HG03280 (cell line): Measurements from ENCODE around the gene KAZN.

Experiments
- ATAC-seq: cut with Tn5 transposase; IDR thresholded peaks from one replicate; pipeline ENCODE4 v1.9.1; 2021; ENCODE audit warnings: mild to moderate bottlenecking, moderate library complexity; ENCODE audit not compliant: unreplicated experiment

KAZN gene

DNA sequence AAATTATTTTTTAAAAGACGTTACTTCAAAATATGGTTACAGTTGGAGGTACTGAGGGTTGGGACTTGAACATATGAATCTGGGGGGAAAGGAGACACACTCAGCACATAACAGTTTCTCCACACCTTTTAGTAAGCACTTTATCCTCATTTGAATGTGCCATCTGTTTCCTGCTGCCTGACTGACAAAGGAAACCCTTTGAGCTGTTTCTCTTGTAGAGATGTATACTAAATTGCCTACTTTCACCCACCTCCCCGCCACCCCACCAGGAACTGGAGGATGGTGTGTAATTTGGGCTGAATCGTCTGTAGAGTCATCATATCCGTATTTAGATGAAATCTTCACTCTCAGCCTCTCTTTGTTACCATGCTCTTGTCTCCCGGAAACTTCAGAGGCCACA, 108.1 kb downstream of the KAZN start:
- no peak for ATAC-seq

DNA sequence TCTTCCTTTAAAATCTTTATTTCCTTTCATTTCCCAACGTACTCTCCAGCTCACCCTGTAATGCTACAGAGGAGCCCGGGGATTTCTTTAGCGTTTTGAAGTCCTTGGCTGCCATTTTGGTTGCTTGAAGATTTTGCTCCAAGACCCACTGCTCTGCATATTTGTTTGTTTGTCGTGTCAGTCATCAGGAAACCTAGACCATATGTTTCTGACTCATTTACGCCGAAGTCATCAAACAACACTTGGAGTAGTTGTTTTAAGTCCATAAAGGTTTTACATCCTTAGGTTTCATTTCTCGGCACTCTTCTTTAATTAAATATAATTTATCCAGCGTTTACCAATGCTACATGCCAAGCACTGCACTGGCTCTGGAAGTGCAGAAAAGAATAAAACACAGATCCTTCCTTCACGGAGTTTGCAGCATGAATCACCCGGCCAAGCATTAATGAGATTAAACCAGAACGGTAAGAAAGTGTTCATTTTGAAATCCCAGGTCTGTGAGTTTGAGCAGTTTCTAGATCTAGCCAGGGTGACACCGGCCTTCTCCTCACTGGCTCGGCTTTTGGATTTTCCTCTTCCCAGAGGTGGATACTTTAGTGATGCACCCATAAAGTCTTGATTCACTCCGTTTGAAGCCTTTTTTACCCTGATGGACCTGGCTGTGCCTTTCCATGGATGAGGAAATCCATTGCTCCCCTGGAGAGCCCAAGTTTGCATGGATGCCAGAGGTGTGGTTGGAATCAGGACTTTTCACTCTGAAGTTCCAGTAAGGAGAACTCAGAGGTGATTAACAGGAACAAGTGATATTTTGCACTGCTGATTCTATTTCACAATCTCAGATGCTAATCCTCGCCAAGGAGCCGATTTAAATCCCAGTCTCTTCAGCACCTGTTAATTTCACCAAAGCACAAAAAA, 109.3 kb downstream of the KAZN start:
- no peak for ATAC-seq

DNA sequence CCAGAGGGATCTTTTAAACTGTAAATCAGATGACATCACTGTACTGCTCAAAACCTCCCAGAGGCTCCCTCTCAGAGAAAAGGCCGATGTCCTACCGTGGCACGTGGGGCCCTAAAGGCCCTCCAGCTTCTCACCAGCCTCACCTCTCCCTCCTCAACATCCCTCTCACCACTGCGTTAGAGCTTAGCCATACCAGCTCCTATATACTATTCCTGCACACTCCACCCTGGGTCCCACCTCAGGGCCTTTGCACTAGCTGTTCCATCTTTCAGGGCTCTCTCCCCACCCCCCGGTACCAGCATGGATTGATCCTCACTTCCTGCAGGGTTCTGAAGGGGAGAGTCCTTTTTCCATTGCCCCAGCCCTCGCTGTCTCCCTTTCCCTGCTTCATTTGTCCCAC, 111.8 kb downstream of the KAZN start:
- no peak for ATAC-seq

DNA sequence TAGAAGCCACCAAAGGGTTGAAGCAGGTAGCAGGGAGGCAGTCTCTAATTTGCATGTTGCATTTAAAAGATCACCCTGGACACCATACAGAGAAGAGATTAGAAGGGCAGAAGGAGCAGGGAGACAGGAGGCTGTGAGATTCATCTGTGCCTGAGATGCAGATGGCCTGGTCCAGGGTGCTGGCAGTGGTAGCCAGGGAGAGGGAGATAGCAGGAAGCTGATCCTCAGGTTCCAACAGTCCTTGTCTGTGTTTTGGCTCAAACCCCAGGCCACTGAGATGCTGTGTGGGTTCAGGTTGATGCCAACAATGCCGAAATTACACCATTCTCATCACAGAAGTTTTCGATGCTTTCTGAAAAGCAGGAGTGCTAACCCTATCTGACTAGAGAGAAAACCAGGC, 113.7 kb downstream of the KAZN start:
- no peak for ATAC-seq

DNA sequence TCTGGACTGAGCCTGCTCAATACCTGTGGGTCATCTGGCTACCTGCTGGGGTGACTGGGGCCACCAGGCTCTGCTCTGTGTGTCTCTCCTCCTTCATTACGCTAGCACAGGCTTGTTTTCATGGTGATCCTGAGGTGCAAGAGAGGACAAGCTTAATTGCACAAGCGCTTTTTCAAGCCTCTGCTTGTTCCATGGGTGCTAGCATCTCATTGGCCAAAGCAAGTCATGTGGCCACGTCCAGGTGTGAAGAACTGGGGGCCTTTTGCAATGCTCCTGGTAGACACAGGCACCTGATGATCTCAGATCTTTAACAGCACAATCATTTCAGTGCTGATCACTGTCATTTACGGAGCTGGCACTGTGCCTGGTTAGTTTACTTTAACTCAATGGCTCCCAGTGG, 114.6 kb downstream of the KAZN start:
- ATAC-seq: no peak

DNA sequence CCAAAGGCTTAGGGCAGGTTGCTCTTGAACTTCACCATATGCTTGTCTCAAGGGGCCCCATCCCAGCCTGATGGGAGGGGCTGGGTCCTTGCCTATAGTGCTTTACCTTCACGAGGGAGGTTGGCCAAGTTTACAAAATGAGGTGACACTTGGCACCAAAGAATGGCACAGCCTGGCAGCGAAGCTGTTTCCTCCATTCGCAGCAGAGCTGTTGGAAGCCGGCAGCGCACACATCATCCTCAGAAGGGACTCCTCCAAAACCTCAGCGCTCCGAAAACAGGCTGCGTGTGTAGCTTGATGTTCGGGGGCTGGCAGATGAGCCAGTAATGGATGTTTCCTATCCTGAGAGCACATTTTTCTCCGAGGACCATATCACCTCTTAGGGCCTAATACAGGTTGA, 116.8 kb downstream of the KAZN start:
- ATAC-seq: no peak

DNA sequence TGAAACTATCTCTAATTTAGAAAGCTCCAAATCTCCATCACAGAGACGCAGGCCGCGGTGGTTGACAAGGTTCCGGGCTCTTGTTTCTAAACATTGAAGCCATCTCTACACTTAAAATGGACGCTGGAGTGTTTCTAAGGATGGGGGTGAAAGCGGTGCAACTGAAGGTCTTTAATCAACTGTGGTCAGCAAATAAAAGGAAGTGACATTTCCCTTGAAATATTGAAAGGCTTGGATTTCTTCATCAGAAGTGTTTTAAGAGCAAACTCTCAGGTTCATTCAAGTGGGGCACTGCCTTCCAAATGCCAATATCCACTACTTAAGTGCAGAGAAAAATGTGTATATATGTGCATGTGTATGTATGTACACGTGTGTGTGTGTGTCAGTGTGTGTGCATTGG, 117.3 kb downstream of the KAZN start:
- no peak for ATAC-seq

DNA sequence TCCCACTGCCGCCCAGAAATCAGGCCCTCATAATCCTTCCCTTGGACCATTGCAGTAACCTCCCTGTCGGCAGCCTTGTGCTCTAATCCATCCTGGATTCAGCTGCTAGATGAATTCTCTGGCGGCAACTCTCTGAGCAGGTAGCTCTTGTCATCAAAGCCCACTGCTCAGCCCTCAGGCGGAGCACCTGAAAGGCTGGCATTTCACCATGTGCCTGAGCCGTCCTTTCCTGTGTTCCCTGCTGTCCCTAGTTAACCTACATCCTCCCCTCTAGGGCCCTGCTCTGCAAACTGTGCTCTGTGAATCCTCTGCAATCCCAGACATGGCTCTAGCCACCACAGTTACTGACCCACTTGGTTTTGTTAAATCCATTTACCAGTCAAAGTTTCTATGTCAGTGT, 118.0 kb downstream of the KAZN start:
- ATAC-seq: no peak

DNA sequence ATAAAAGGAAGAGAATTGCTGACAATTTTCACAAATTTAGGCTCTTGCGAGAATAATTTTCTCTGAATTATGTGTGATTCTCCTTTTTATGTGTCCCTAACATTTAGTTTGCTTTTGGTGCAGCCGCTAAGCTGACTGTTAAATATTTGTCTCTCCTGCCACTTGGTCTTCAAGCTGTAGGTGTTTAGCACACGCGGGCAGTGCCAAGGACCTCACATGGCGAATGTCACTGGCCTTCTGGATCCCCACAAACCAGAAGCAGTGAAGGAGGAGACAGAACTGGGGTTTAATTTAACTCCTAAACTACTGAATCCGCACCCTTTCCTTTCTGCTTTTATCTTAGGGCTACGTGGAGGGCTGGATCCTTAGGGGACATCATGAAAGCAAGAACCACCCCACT, 120.0 kb downstream of the KAZN start:
- no peak for ATAC-seq

DNA sequence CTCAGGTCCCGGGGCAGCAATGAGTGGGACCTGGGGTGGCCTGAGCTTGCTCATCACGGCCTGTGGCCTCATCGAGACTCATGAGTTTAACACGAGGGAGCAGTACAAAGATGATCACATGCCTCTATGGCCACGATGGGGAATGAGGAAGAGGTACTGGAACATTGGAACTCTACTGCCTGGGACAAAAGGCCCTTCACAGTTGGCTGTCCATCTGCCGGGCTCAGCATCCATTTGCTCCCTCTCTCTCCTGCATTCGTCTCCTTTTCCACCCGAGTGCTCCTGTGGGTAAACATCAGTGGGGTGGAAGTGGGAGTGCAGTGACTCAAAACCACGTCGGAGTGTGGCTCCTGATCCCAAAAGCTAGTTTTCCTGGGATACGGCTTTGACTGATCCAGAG, 124.9 kb downstream of the KAZN start:
- no peak for ATAC-seq

DNA sequence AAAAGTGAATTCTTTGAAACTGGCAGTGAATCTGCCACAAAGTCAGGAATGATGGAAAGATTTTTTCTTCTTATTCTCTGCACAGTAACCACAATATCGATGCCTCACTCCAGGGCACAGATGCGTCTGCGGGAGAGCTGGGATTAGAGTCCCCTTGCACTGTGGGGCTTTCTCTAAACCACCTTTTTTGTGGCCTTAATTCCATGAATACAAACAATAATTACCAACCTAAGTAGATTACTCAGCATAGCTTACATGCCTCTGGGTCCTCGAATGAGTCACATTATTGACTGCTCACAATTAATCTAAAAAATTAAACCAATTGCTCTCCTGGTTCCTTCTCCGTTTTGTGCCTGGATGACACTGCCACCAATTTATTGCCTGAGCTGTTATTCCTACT, 125.8 kb downstream of the KAZN start:
- ATAC-seq: no peak

DNA sequence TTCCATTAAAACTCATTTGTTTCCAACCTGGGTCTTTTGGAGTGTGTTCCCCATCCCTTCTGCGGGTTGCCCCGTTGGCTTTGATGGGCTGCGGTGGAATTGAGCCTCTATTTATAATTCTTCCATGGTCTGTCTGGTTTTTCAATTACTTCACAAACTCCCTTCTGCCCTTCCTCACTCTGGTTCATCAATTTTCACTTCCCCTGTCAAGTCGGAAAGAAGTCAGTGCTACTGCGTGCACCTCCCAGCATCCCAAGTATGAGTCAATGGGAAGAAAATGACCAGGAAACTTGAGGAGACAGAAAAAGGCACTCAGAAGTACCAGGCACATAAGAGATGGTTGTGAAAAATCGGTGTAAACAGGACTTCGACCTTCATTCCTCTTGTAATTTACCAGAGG, 126.2 kb downstream of the KAZN start:
- no peak for ATAC-seq

DNA sequence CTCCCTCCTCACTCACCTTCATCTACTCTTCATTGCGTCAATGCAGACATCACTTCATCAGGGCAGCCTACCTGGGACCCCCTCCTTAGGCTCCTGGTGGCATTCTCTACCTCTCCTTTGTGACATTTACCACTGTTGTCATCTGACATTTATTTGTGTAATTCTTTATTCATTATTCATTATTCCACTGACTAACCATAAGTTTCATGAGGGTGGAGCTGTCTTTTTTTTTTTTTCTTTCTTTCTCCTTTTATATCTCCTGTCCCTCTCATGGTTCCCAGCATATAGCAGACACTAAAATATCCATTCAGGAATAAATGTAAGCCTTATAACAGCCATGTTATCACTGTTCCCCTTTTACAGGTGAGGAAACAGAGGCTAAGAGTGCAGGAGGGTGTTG, 126.8 kb downstream of the KAZN start:
- ATAC-seq: no peak

DNA sequence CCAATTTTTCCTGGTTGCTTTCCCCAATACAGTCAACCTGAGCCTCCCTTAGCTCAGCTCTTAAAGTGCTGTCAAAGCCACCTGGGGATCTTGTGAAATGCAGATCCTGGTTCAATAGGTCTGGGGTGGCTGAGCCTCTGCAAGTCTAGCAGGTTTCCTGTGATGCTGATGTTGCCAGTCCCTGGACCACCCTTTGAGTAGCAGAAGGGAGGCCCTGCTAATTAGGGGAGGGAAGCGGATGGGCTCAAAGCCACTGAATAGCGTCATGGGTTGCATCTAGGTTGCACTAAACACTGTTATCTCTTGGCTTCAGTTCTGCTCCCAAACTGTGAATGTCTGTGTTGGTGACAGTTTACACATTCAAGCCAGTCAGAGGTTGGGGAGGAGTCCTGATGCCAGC, 127.2 kb downstream of the KAZN start:
- no peak for ATAC-seq

DNA sequence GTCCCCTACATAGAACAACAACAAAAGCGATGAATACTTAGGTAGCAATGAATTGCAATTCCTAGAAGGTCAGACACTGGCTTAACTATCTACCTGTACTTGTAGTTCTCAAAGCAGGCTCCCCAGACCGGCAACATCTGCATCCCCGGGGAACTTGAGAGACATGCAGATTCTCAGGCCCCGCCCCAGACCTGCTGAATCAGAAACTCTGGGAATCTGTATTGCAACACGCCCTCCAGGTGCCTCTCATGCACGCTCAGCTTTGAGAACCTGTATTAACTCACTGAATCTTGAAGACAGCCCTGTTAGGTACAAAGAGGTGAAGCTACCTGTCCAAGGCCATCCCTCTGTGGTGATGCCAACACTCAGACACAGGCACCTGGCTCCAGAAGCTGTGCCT, 128.1 kb downstream of the KAZN start:
- no peak for ATAC-seq

DNA sequence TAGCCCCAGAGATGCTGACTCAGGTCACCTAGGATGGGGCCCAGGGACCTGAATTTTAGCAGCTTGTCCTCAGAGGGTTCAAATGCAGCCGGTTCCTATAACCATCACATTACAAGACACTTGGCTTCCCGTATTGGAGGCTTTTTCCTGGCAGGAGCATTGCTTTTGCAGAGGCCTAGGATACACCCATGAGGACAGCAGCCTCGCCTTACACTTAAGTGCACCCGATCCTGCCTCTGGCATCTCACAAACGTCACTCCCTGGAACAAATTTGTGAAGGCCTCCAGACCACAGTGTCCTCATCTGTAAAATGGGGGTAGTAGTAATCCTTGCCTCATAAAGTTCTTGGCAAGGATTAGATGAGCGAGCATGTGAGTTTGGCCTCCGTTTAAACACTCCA, 130.0 kb downstream of the KAZN start:
- no peak for ATAC-seq

DNA sequence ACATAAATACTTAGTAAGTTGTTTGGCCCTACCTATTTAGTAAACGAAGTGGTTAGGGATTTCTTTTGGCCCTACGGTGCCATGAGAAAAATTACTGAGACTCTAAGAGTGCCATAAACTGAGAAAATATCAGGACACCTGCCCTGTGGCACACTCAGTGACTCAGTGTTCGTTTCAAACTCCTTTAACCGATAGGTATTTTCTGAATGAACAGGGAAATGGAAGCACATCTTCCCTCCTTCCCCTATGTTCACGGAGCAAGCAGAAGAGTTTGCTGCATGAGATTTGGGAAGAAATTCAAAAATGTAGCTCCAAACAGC, 134.2 kb downstream of the KAZN start:
- ATAC-seq: peak; percentile 27

DNA sequence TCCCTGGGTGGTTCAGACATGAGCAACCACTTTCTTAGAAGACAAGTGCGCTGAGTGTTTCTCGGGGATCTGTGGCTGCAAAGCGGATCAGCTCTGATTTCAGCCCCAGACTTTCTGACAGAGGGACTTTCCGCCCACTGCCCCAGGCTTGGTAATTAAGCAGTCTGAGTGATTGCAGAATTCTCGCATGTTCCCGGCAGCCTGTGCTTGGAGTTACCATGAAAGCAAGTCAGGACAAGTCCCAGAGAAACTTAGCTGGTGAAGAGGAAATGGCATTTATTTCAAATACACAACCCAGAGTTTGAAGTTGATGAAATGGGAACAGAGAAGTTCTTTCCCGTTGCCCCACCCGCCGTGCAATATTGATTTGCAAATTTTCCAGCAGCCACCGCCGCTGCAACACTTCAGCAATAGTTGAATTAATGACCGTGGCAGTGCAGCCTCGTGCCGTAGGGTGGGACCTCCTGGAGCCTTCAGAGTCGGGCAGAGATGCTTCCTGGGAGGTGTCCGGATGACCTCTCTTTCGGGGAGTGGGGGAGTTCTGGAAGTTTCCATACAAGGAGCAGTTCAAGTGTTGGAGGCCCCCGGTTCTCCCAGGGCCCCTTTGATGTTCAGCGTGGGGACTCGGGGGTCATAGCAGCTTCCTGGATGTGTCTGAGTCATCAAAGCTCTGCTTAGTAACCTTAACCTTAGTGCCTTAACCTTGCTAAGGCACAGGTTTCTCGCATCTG, 134.7 kb downstream of the KAZN start:
- peak; percentile 50 for ATAC-seq

DNA sequence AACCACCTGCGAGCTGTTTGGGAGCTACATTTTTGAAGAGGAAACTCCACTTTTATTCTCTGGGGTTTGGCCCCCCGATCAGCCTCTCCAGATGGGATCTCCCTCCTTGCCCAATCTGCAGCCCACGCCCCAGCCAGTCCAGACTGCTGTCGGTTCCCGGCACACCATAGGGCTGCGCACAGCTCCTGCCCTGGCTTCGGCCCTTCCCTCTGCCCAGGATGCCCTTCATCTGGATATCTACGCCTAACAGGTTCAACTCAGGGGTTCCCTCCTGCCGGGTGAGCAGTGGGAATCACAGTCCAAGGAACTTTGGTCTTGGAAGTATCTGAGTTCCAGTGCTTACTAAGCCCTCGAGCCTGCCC, 135.3 kb downstream of the KAZN start:
- no peak for ATAC-seq

DNA sequence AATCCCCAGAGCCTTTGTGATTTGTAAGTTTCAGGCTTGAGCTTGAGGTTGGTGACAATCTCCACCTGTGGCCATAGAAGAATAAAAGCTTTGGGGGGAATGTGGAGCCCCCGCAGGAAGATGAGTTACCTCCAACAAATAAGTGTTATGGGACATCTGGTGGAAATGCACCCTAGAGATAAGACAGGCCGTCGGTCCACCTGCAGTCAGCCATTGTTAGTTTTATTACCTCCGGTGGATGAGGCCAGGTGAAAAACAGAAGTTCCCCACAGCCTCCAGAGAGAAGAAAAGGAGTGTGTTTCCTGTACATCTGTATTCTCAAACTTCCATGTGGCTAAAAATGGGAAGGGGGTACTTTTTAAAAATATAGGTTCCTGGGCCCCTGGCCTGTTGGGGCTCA, 137.4 kb downstream of the KAZN start:
- ATAC-seq: no peak

DNA sequence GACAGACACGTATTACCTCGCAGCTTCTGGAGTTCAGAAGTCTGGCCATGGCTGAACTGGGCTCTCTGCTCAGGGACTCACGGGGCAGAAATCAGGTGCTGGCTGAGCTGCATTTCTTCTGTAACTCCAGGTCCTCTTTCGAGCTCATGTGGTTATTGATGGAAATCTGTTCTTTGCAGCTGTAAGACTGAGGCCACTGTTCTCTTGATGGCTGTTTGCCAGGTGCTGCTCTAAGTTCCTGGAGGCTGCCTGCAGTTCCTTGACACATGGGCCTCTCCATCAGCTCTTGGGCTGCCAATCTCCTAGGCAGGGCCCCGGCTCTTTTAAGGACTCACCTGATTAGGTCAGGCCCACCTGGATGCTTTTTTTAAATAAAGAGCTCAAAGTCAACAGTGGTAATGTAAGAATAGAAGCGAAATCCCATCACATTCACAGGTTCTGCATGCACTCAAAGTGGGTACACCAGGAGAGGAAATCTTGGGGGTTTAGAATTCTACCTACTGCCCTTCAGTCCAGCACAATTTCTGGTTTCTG, 139.1 kb downstream of the KAZN start:
- ATAC-seq: no peak

DNA sequence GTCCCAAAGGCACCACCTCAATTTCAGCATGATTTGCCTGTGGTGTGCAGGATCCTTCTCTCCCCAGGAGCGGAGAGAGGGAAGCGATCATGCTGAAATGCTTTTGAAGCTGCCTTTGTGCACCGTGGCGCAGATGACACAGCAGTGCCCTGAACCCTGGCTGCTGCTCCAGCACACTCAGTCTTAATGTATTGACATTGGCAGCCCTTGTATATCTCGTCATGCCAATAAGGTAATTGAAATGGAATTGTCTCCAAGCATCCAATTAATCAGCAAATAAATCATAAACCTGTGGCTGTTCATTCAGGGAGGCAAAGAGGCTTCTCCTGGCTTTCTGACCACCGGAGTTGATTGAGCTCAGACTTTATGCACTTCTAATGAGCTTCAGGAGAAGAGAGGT, 139.8 kb downstream of the KAZN start:
- no peak for ATAC-seq
